Gastrocnemius medialis (tissue), 4 donors: ENCODE data around the gene DNAAF2.

Experiments used
- POLR2A ChIP-seq, 2 donors: fragments of 450-650 bp; IDR thresholded peaks; one replicate each; pipeline ENCODE4 v1.6.1; 2017; ENCODE audit warnings: antibody characterized with exemption in 2 of 2, mild to moderate bottlenecking in 2 of 2, moderate library complexity in 2 of 2
- TF ChIP-seq, protein P1 (sequence below), 5 experiments: fragments of 450-650 bp in 3 of 5; fragments of 200-600 bp in 2 of 5; sonication (generic) in 2 of 5; IDR thresholded peaks in 4 of 5; conservative IDR thresholded peaks in 1 of 5; 1 replicate in 4 of 5; 2 replicates in 1 of 5; pipeline ENCODE4 v1.5.1; 2016 to 2019; ENCODE audit warnings: antibody characterized with exemption in 5 of 5, mild to moderate bottlenecking in 3 of 5, moderate library complexity in 3 of 5

DNA sequence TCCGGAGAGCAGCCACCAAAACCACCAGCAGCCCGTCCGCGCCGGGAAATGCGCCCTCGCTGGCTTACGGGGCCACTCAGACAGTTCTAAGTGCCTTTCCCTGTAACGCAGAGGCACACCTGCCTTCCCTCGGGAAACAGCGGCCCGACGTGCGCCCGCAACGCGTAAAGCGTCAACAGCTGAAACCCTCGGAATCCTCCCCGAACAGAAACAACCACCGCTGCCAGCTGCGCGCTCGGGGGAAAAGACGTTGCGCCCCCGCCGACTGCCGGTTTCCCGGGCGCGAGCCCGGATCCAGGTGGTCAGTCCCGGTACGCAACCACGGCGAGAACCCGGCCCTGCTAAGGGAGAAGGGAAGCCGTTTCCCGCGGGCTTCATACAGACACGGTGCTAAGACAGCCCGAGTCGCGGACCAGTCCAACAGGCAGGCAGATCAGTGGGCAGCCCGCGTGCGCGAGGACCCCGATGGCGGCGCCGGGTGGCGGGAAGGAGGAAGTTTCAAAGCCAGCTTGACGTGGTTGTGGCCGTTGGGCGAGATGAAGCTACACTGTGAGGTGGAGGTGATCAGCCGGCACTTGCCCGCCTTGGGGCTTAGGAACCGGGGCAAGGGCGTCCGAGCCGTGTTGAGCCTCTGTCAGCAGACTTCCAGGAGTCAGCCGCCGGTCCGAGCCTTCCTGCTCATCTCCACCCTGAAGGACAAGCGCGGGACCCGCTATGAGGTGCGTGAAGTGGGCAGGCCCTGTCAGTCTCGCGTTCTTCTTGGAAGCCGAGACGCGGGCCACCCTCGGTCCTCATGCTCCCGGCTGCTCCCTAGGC is 36.4 kb downstream of the DNAAF2 start, which contains the start of gene LRR1:
- TF ChIP-seq, protein P1, sequence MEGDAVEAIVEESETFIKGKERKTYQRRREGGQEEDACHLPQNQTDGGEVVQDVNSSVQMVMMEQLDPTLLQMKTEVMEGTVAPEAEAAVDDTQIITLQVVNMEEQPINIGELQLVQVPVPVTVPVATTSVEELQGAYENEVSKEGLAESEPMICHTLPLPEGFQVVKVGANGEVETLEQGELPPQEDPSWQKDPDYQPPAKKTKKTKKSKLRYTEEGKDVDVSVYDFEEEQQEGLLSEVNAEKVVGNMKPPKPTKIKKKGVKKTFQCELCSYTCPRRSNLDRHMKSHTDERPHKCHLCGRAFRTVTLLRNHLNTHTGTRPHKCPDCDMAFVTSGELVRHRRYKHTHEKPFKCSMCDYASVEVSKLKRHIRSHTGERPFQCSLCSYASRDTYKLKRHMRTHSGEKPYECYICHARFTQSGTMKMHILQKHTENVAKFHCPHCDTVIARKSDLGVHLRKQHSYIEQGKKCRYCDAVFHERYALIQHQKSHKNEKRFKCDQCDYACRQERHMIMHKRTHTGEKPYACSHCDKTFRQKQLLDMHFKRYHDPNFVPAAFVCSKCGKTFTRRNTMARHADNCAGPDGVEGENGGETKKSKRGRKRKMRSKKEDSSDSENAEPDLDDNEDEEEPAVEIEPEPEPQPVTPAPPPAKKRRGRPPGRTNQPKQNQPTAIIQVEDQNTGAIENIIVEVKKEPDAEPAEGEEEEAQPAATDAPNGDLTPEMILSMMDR (IDR thresholded peaks at IDR 0.05 in 4 of 5, conservative IDR thresholded peaks at IDR 0.05 in 1 of 5), result peak in 1 of 5 experiments; percentile 8
- TF ChIP-seq POLR2A (IDR thresholded peaks at IDR 0.05), result peak; percentile 23 to 24
